HCT116 (cell line): Measurements from ENCODE around the gene LIN28A. TPM values are rescaled to one million over a fixed set of nuclear protein-coding genes. Genes with fewer than 3 reads are reported as not detected.
"Not testable (repeated sequence)": the region's sequence is repeated elsewhere in the genome, so short reads cannot be mapped to it uniquely, and the experiment has no call there.

Experiments used
- ATAC-seq: fragments of 200-7000 bp; cut with Tn5 transposase; 2 replicates; pipeline ENCODE4 v1.9.1; 2020; ENCODE audit warnings: mild to moderate bottlenecking, moderate library complexity
- BruUV-seq: library from RNA; stranded (reverse); fragments of 400-500 nt; replicated peaks from 2 replicates; lab custom pipeline; 2021; lab: Mats Ljungman, UMichigan
- CTCF ChIA-PET: fragments of 300-600 bp; sonication (Branson Sonifier 250); formaldehyde crosslinking; loops from one replicate; lab custom pipeline; 2021; ENCODE audit warnings: antibody characterized with exemption; lab: Charles Lee
- POLR2A ChIA-PET: fragments of 300-600, 350-600 bp; sonication (Branson Sonifier 250); formaldehyde crosslinking; loops from one replicate; lab custom pipeline; 2021; ENCODE audit warnings: antibody characterized with exemption; lab: Charles Lee
- RAD21 ChIA-PET, 2 experiments: fragments of 300-600 bp; sonication (Branson Sonifier 250); formaldehyde crosslinking; loops; one replicate each; lab custom pipeline; 2023; ENCODE audit warnings: low total read pairs in 2 of 2; ENCODE audit not compliant: uncharacterized antibody in 2 of 2, unreplicated experiment in 2 of 2, low non-redundant PET in 1 of 2; lab: Charles Lee
- DNase-seq: peaks from one replicate; pipeline ENCODE4 v3.0.0-alpha.2; 2010; ENCODE audit warnings: low read depth, low spot score
- H2AFZ ChIP-seq: fragments of 200-600 bp; shearing (Covaris generic), sonication (generic); 2 replicates; pipeline ENCODE4 v1.6.1; 2017; ENCODE audit warnings: low read depth, mixed run types, mixed read lengths, antibody characterized with exemption, low read length; ENCODE audit not compliant: poor library complexity, severe bottlenecking
- H3K27ac ChIP-seq: 2 replicates; pipeline ENCODE4 v1.5.1; 2012; ENCODE audit warnings: low read depth, low read length
- H3K27me3 ChIP-seq: fragments of 200-600 bp; sonication (generic); 2 replicates; pipeline ENCODE4 v1.6.1; 2016; ENCODE audit warnings: mixed run types, low read length, mixed read lengths; ENCODE audit not compliant: insufficient read depth
- H3K36me3 ChIP-seq, 2 experiments: fragments of 200-500 bp in 1 of 2; fragments of 200-600 bp in 1 of 2; sonication (Bioruptor generic) in 1 of 2; sonication (generic) in 1 of 2; 2 replicates each; pipeline versions ENCODE4 v1.5.1 to v1.6.1; 2014 to 2016; ENCODE audit warnings: low read length in 2 of 2, inconsistent platforms in 1 of 2, mixed read lengths in 1 of 2, mixed run types in 1 of 2; ENCODE audit not compliant: insufficient read depth in 2 of 2, control insufficient read depth in 1 of 2
- H3K4me1 ChIP-seq, 2 experiments: fragments of 200-600 bp in 1 of 2; sonication (generic) in 1 of 2; 2 replicates each; pipeline versions ENCODE4 v1.5.1 to v1.6.1; 2012 to 2017; ENCODE audit warnings: low read length in 2 of 2, inconsistent platforms in 1 of 2, mild to moderate bottlenecking in 1 of 2, mixed read lengths in 1 of 2, mixed run types in 1 of 2, moderate library complexity in 1 of 2; ENCODE audit not compliant: insufficient read depth in 2 of 2, control insufficient read depth in 1 of 2
- H3K4me2 ChIP-seq: fragments of 200-600 bp; sonication (generic); 2 replicates; pipeline ENCODE4 v1.6.1; 2017; ENCODE audit warnings: mixed run types, low read length, mixed read lengths
- H3K4me3 ChIP-seq, 2 experiments: fragments of 200-600 bp in 1 of 2; sonication (generic) in 1 of 2; replicated peaks in 1 of 2; 2 replicates each; pipeline ENCODE4 v1.5.1; 2011 to 2016; ENCODE audit warnings: low read length in 2 of 2, control low read depth in 1 of 2, low read depth in 1 of 2, mild to moderate bottlenecking in 1 of 2, mixed read lengths in 1 of 2, mixed run types in 1 of 2
- H3K79me2 ChIP-seq: fragments of 200-600 bp; sonication (generic); 2 replicates; pipeline ENCODE4 v1.6.1; 2017; ENCODE audit warnings: mild to moderate bottlenecking, mixed run types, low read length, moderate library complexity, mixed read lengths; ENCODE audit not compliant: insufficient read depth
- H3K9ac ChIP-seq: fragments of 200-600 bp; sonication (generic); 2 replicates; pipeline ENCODE4 v1.6.1; 2016; ENCODE audit warnings: low read length, mixed read lengths
- H3K9me2 ChIP-seq: fragments of 200-600 bp; sonication (generic), shearing (Covaris generic); 2 replicates; pipeline ENCODE4 v1.6.1; 2017; ENCODE audit warnings: mixed run types, mild to moderate bottlenecking, moderate library complexity; ENCODE audit not compliant: insufficient read depth
- H3K9me3 ChIP-seq, 2 experiments: fragments of 200-500 bp in 1 of 2; fragments of 200-600 bp in 1 of 2; sonication (Bioruptor generic) in 1 of 2; sonication (generic) in 1 of 2; 2 replicates each; pipeline ENCODE4 v1.6.1; 2014 to 2017; ENCODE audit warnings: low read length in 2 of 2, mixed read lengths in 2 of 2, inconsistent platforms in 1 of 2, low read depth in 1 of 2, mild to moderate bottlenecking in 1 of 2, mixed run types in 1 of 2, moderate library complexity in 1 of 2; ENCODE audit not compliant: control insufficient read depth in 1 of 2, insufficient read depth in 1 of 2
- H4K20me1 ChIP-seq: fragments of 200-600 bp; sonication (generic), shearing (Covaris generic); 2 replicates; pipeline ENCODE4 v1.6.1; 2017; ENCODE audit warnings: mixed run types, mild to moderate bottlenecking, moderate library complexity; ENCODE audit not compliant: insufficient read depth
- ATF3 ChIP-seq: IDR thresholded peaks from 2 replicates; pipeline ENCODE4 v1.6.1; 2012
- CTCF ChIP-seq, 3 experiments: fragments of 200-600 bp in 1 of 3; sonication (generic) in 1 of 3; IDR thresholded peaks in 2 of 3; conservative IDR thresholded peaks in 1 of 3; 2 replicates each; pipeline ENCODE4 v1.5.1; 2012 to 2017; ENCODE audit warnings: low read depth in 2 of 3, low read length in 2 of 3, antibody characterized with exemption in 1 of 3, borderline replicate concordance in 1 of 3, control low read depth in 1 of 3, mild to moderate bottlenecking in 1 of 3, mixed read lengths in 1 of 3, mixed run types in 1 of 3, moderate library complexity in 1 of 3; ENCODE audit not compliant: insufficient read depth in 1 of 3
- EGR1 ChIP-seq: IDR thresholded peaks from 2 replicates; pipeline ENCODE4 v1.6.1; 2012; ENCODE audit warnings: low read depth
- EZH2 ChIP-seq: fragments of 200-600 bp; sonication (generic); IDR thresholded peaks from 2 replicates; pipeline ENCODE4 v1.6.1; 2017; ENCODE audit warnings: antibody characterized with exemption, mixed run types
- EZH2phosphoT487 ChIP-seq: fragments of 200-600 bp; IDR thresholded peaks from 2 replicates; pipeline ENCODE4 v1.6.1; 2018; ENCODE audit warnings: antibody characterized with exemption, borderline replicate concordance
- MAX ChIP-seq: IDR thresholded peaks from 2 replicates; pipeline ENCODE4 v1.6.1; 2012
- POLR2A ChIP-seq: IDR thresholded peaks from 2 replicates; pipeline ENCODE4 v1.7.0; 2011; ENCODE audit warnings: borderline replicate concordance; ENCODE audit not compliant: insufficient read depth, insufficient read length; ENCODE audit errors: extremely low read depth
- POLR2AphosphoS5 ChIP-seq: IDR thresholded peaks from 2 replicates; pipeline ENCODE4 v1.6.1; 2011; ENCODE audit warnings: mild to moderate bottlenecking, low read depth, low read length, moderate library complexity
- SIN3A ChIP-seq: IDR thresholded peaks from 2 replicates; pipeline ENCODE4 v1.6.1; 2012; ENCODE audit warnings: low read depth
- SP1 ChIP-seq: IDR thresholded peaks from 2 replicates; pipeline ENCODE4 v1.6.1; 2012; ENCODE audit warnings: low read depth
- ZNF274 ChIP-seq: fragments of 200-500 bp; sonication (Bioruptor generic); IDR thresholded peaks from 2 replicates; pipeline ENCODE4 v1.6.1; 2014; ENCODE audit warnings: mild to moderate bottlenecking, low read depth, low read length, inconsistent platforms
- intact Hi-C: fragments of 100-400 bp; cut with micrococcal nuclease; formaldehyde crosslinking; loops from 2 replicates; pipeline ENCODE4 v1.10.0; 2022
- total RNA-seq: library from RNA; stranded (reverse); gene quantifications from one replicate; pipeline ENCODE4 v1.2.1, GENCODE V29; 2021; ENCODE audit not compliant: unreplicated experiment

Gene LIN28A
- total RNA-seq, 1 experiment from 2014 or later = 1.4 TPM

- POLR2A ChIA-PET = interaction anchor here (1.0 kb wide), 1 partner anchor 10 kb away, joined by 3 read pairs; no protein-coding TSS in a partner anchor
- Histone ChIP-seq H3K9ac (no peak overlapping the region), H2AFZ (no peak overlapping the region), H3K9me2 (no peaks in the 10 kb centered on the region), H3K36me3 (no peaks in the 10 kb centered on the region), H3K4me3 (no peak overlapping the region), H3K79me2 (no peaks in the 10 kb centered on the region), H3K4me1 (peaks cover 18 to 24% of the 10 kb centered on the region in 2 experiments), H4K20me1 (no peaks in the 10 kb centered on the region), H3K27ac (no peak overlapping the region), H3K27me3 (no peaks in the 10 kb centered on the region), H3K4me2 (no peak overlapping the region), H3K9me3 (peaks cover 0 to 7% of the 10 kb centered on the region in 2 experiments; a peak in 1 of 4 replicates)
- TF ChIP-seq POLR2AphosphoS5 (no peak), ATF3 (no peak), POLR2A (no peak), CTCF (IDR thresholded peaks at IDR 0.05 in 2 of 3, conservative IDR thresholded peaks at IDR 0.05 in 1 of 3; ENCODE audit: borderline replicate concordance in 1 of 3, insufficient read depth in 1 of 3, low read depth in 2 of 3, low read length in 2 of 3) (no peak), SIN3A (no peak), ZNF274 (no peak), MAX (no peak), EZH2phosphoT487 (no peak), EGR1 (no peak), EZH2 (no peak), SP1 (no peak)
- intact Hi-C loops = no loop called here
- CTCF ChIA-PET = interaction anchor here (0.8 to 1.4 kb wide), 2 partner anchors 18 to 88 kb away, joined by 3 read pairs; no protein-coding TSS in a partner anchor
- no TSS peak for BruUV-seq
- no peak for DNase-seq
- RAD21 ChIA-PET = no interaction called here
- no peak for ATAC-seq
These were observed 36.8 kb upstream of the LIN28A start for GRCh38 chr1:26373789-26374188.

- H3K9me2 ChIP-seq, H3K4me2 ChIP-seq, ATAC-seq, H3K9me3 ChIP-seq, H4K20me1 ChIP-seq, intact Hi-C loops, H3K9ac ChIP-seq, H3K27me3 ChIP-seq, H3K79me2 ChIP-seq, H3K4me3 ChIP-seq, H3K36me3 ChIP-seq, H2AFZ ChIP-seq, BruUV-seq, H3K27ac ChIP-seq, DNase-seq, RAD21 ChIA-PET: not testable (repeated sequence)
- CTCF ChIA-PET = interaction anchor here (1.4 kb wide), 2 partner anchors 10 to 89 kb away, joined by 3 to 9 read pairs; no protein-coding TSS in a partner anchor
- peaks cover 18 to 25% of the 10 kb centered on the region in 2 experiments for H3K4me1 ChIP-seq
- POLR2A ChIA-PET = interaction anchor here (1.0 kb wide), 1 partner anchor 10 kb away, joined by 3 read pairs; no protein-coding TSS in a partner anchor
These were observed 36.3 kb upstream of the LIN28A start for GRCh38 chr1:26374361-26374760.
